Measurements from ENCODE around the gene FUZ.

DNA sequence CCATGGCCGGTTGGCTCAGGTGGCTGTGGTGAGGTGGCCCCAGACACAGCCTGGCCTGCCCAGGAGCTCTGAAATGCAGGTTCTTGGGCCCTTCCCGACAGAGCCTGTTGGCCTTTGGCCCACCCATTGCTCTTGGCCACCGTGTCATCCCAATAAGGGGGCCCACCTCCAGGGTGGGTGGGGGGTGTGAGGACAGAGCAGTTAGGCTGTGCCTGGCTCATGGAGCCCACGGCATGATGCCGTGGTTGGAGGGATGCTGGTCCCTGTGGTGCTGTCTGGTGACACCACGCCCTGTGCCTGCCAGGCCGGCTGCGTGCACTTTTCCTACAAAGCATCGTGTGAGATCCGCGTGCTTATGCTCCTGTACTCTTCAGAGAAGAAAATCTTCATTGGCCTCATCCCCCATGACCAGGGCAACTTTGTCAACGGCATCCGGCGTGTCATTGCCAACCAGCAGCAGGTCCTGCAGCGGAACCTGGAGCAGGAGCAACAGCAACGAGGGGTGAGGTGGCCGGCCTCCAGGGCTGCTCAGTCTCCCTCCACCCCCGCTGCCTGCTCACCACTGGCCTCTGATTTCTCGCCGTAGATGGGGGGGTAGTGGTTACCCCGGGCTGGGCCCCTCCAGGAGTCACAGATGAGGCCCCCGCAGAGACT is 46.7 kb upstream of the FUZ start:
- TF ChIP-seq EP300 (IDR thresholded peaks at IDR 0.05), result no peak
- TF ChIP-seq, protein P1, sequence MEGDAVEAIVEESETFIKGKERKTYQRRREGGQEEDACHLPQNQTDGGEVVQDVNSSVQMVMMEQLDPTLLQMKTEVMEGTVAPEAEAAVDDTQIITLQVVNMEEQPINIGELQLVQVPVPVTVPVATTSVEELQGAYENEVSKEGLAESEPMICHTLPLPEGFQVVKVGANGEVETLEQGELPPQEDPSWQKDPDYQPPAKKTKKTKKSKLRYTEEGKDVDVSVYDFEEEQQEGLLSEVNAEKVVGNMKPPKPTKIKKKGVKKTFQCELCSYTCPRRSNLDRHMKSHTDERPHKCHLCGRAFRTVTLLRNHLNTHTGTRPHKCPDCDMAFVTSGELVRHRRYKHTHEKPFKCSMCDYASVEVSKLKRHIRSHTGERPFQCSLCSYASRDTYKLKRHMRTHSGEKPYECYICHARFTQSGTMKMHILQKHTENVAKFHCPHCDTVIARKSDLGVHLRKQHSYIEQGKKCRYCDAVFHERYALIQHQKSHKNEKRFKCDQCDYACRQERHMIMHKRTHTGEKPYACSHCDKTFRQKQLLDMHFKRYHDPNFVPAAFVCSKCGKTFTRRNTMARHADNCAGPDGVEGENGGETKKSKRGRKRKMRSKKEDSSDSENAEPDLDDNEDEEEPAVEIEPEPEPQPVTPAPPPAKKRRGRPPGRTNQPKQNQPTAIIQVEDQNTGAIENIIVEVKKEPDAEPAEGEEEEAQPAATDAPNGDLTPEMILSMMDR (IDR thresholded peaks at IDR 0.05), result no peak
- no peak for TF ChIP-seq POLR2A (IDR thresholded peaks at IDR 0.05)

Data from ovary (tissue), 3 donors.